ENCODE results near the gene PLXNA1.

GRCh38 chr3:126934031-126934531 is 48.8 kb upstream of the PLXNA1 start:
- TF ChIP-seq CTCF (conservative IDR thresholded peaks at IDR 0.05; ENCODE audit: low read length) = no peak
- no peak for TF ChIP-seq EZH2phosphoT487 (IDR thresholded peaks at IDR 0.05; ENCODE audit: borderline replicate concordance)

Data from Loucy (cell line).